Breast epithelium (tissue), 3 donors: Measurements from ENCODE around the gene HYAL3.

Experiments
- POLR2A ChIP-seq: fragments of 450-650 bp; IDR thresholded peaks from one replicate; pipeline ENCODE4 v1.6.1; 2016; ENCODE audit warnings: antibody characterized with exemption, mild to moderate bottlenecking, moderate library complexity
- POLR2AphosphoS5 ChIP-seq, 3 donors: sonication (generic); formaldehyde crosslinking; IDR thresholded peaks; one replicate each; pipeline ENCODE4 v1.6.1; 2017; ENCODE audit warnings: antibody characterized with exemption in 3 of 3
- TF ChIP-seq, protein P1 (sequence below), 3 donors: fragments of 450-650 bp; IDR thresholded peaks; one replicate each; pipeline ENCODE4 v1.5.1; 2016 to 2017; ENCODE audit warnings: antibody characterized with exemption in 3 of 3, mild to moderate bottlenecking in 3 of 3, moderate library complexity in 3 of 3

DNA sequence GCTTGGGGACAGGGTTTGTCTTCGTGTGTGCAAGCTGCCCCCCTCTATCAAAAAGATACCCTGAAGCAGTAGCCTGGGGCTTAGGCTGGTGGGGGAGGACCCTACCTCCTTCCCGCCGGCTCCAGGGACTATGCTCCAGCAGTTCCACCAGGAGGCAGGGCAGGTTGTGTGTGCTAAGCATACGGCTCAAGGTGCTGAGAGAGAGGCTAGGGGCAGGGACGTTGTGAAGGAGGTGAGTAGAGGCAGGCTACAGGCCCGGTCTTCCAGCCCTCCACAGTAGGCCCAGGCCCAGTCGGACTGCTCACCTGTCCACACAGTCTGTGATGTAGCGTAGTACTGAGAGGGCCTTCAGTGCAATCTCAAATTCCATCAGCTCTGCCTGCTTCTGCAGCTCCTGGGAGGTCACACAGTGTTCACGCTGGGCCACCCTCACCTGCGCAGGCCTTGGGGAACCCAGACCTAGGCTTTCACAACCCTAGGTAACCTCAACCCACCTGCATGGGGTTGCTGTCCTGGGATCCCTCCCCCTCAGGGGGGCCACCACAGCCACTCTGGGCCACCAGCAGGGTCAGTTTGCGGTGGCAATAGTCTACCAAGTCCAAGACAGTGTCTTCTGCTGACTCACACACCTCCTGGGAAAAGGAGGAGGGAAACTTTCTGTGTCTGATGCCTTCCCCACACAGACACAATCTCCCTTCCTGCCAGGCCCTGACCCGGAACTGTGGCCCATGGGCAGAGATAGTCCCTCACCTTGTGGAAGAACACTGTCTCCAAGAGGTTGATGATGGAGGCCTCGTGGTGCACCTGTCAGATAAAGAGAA lies 43.8 kb upstream of the HYAL3 start:
- TF ChIP-seq, protein P1, sequence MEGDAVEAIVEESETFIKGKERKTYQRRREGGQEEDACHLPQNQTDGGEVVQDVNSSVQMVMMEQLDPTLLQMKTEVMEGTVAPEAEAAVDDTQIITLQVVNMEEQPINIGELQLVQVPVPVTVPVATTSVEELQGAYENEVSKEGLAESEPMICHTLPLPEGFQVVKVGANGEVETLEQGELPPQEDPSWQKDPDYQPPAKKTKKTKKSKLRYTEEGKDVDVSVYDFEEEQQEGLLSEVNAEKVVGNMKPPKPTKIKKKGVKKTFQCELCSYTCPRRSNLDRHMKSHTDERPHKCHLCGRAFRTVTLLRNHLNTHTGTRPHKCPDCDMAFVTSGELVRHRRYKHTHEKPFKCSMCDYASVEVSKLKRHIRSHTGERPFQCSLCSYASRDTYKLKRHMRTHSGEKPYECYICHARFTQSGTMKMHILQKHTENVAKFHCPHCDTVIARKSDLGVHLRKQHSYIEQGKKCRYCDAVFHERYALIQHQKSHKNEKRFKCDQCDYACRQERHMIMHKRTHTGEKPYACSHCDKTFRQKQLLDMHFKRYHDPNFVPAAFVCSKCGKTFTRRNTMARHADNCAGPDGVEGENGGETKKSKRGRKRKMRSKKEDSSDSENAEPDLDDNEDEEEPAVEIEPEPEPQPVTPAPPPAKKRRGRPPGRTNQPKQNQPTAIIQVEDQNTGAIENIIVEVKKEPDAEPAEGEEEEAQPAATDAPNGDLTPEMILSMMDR (IDR thresholded peaks at IDR 0.05) = no peak
- TF ChIP-seq POLR2AphosphoS5 (IDR thresholded peaks at IDR 0.05) (no peak), POLR2A (no peak)
